Suprapubic skin (tissue), 4 donors: ENCODE measurements around the gene FAAP20. TPM values are rescaled to one million over a fixed set of nuclear protein-coding genes. Genes with fewer than 3 reads are reported as not detected.

Source experiments
- DNase-seq, 2 donors: peaks; one replicate each; pipeline ENCODE4 v3.0.0-alpha.2; 2019; ENCODE audit warnings: low spot score in 2 of 2
- H3K27ac ChIP-seq: fragments of 200-600 bp; sonication (generic); one replicate; pipeline ENCODE4 v1.5.1; 2019
- H3K27me3 ChIP-seq: fragments of 200-600 bp; sonication (generic); one replicate; pipeline ENCODE4 v1.5.1; 2019
- H3K36me3 ChIP-seq: fragments of 200-600 bp; sonication (generic); one replicate; pipeline ENCODE4 v1.5.1; 2019
- H3K4me1 ChIP-seq: fragments of 200-600 bp; sonication (generic); one replicate; pipeline ENCODE4 v1.5.1; 2019
- H3K4me3 ChIP-seq: fragments of 200-600 bp; sonication (generic); one replicate; pipeline ENCODE4 v1.5.1; 2019; ENCODE audit warnings: mild to moderate bottlenecking
- H3K9me3 ChIP-seq: fragments of 200-600 bp; sonication (generic); one replicate; pipeline ENCODE4 v1.5.1; 2019
- CTCF ChIP-seq, 2 donors: fragments of 200-600 bp in 1 of 2; fragments of 450-650 bp in 1 of 2; sonication (generic) in 1 of 2; IDR thresholded peaks; one replicate each; pipeline ENCODE4 v1.5.1; 2016 to 2019; ENCODE audit warnings: antibody characterized with exemption in 2 of 2, mild to moderate bottlenecking in 1 of 2, moderate library complexity in 1 of 2
- EP300 ChIP-seq: sonication (generic); formaldehyde crosslinking; IDR thresholded peaks from one replicate; pipeline ENCODE4 v1.6.1; 2017; ENCODE audit warnings: antibody characterized with exemption
- POLR2A ChIP-seq, 2 donors: fragments of 450-650 bp; IDR thresholded peaks; one replicate each; pipeline ENCODE4 v1.6.1; 2017; ENCODE audit warnings: antibody characterized with exemption in 2 of 2, mild to moderate bottlenecking in 2 of 2, moderate library complexity in 2 of 2
- POLR2AphosphoS5 ChIP-seq, 3 donors: sonication (generic); formaldehyde crosslinking; IDR thresholded peaks; one replicate each; pipeline ENCODE4 v1.6.1; 2017; ENCODE audit warnings: antibody characterized with exemption in 3 of 3
- WGBS: methylation state at CpG from one replicate; pipeline ENCODE4 v1.1.5; 2018; 5-methylcytosine and 5-hydroxymethylcytosine counted together
- total RNA-seq, 4 donors: library from RNA; depleted of rRNA; stranded (reverse); fragments of >200 nt; gene quantifications; one replicate each; pipeline ENCODE4 v1.1.0, GENCODE V29; 2016

Gene FAAP20
- total RNA-seq, 4 donors from 2014 or later: 18.6 to 47.3 (median 24.9) TPM

GRCh38 chr1:2160451-2161300, 33.9 kb downstream of the FAAP20 start:
- Histone ChIP-seq H3K4me3 (no peak overlapping the region), H3K36me3 (peaks cover 18% of the 10 kb centered on the region), H3K9me3 (no peaks in the 10 kb centered on the region), H3K27ac (no peak overlapping the region), H3K27me3 (no peaks in the 10 kb centered on the region), H3K4me1 (no peaks in the 10 kb centered on the region)
- no peak for DNase-seq
- TF ChIP-seq POLR2AphosphoS5 (IDR thresholded peaks at IDR 0.05): no peak
- no peak for TF ChIP-seq CTCF (IDR thresholded peaks at IDR 0.05)
- TF ChIP-seq EP300: no peak
- TF ChIP-seq POLR2A (IDR thresholded peaks at IDR 0.05): no peak
- 86% methylated on average over 22 of the region's 34 CpGs for WGBS

- no peaks in the 10 kb centered on the region for H3K4me1 ChIP-seq
- no peak overlapping the region for H3K27ac ChIP-seq
- H3K4me3 ChIP-seq: no peak overlapping the region
- no peak for TF ChIP-seq CTCF (IDR thresholded peaks at IDR 0.05)
- no peak for TF ChIP-seq EP300
- no peak for TF ChIP-seq POLR2AphosphoS5 (IDR thresholded peaks at IDR 0.05)
- no peak for TF ChIP-seq POLR2A (IDR thresholded peaks at IDR 0.05)
- H3K36me3 ChIP-seq: peaks cover 18% of the 10 kb centered on the region
- no peak for DNase-seq
- no peaks in the 10 kb centered on the region for H3K27me3 ChIP-seq
- WGBS: 90% methylated on average over 6 of the region's 18 CpGs
- H3K9me3 ChIP-seq: no peaks in the 10 kb centered on the region
Measured at GRCh38 chr1:2159124-2159523, 35.4 kb downstream of the FAAP20 start.

- TF ChIP-seq CTCF (IDR thresholded peaks at IDR 0.05) (no peak), POLR2A (IDR thresholded peaks at IDR 0.05) (no peak), POLR2AphosphoS5 (IDR thresholded peaks at IDR 0.05) (no peak), EP300 (no peak)
- WGBS: 86% methylated on average over 16 of the region's 16 CpGs
- H3K4me1 ChIP-seq: no peaks in the 10 kb centered on the region
- no peak overlapping the region for H3K4me3 ChIP-seq
- peaks cover 18% of the 10 kb centered on the region for H3K36me3 ChIP-seq
- no peak overlapping the region for H3K27ac ChIP-seq
- no peaks in the 10 kb centered on the region for H3K9me3 ChIP-seq
- DNase-seq: no peak
- H3K27me3 ChIP-seq: no peaks in the 10 kb centered on the region
Measured at GRCh38 chr1:2158272-2158671, 36.3 kb downstream of the FAAP20 start.

- 88% methylated on average over 19 of the region's 19 CpGs for WGBS
- H3K4me3 ChIP-seq: no peak overlapping the region
- no peak overlapping the region for H3K27ac ChIP-seq
- peaks cover 18% of the 10 kb centered on the region for H3K36me3 ChIP-seq
- no peak for DNase-seq
- no peaks in the 10 kb centered on the region for H3K4me1 ChIP-seq
- no peaks in the 10 kb centered on the region for H3K27me3 ChIP-seq
- no peak for TF ChIP-seq POLR2AphosphoS5 (IDR thresholded peaks at IDR 0.05)
- no peak for TF ChIP-seq CTCF (IDR thresholded peaks at IDR 0.05)
- no peak for TF ChIP-seq EP300
- no peak for TF ChIP-seq POLR2A (IDR thresholded peaks at IDR 0.05)
- H3K9me3 ChIP-seq: no peaks in the 10 kb centered on the region
Measured at GRCh38 chr1:2157856-2158255, 36.7 kb downstream of the FAAP20 start.

- Histone ChIP-seq H3K27me3 (no peaks in the 10 kb centered on the region), H3K27ac (no peak overlapping the region), H3K4me1 (peaks cover 3% of the 10 kb centered on the region), H3K36me3 (peaks cover 18% of the 10 kb centered on the region), H3K9me3 (no peaks in the 10 kb centered on the region), H3K4me3 (no peak overlapping the region)
- WGBS: 70% methylated on average over 9 of the region's 9 CpGs
- no peak for TF ChIP-seq POLR2A (IDR thresholded peaks at IDR 0.05)
- TF ChIP-seq CTCF (IDR thresholded peaks at IDR 0.05): no peak
- TF ChIP-seq POLR2AphosphoS5 (IDR thresholded peaks at IDR 0.05): no peak
- TF ChIP-seq EP300: no peak
- no peak for DNase-seq
Measured at GRCh38 chr1:2156866-2157265, 37.7 kb downstream of the FAAP20 start.
